Adrenal gland (tissue), 5 donors: Measurements from ENCODE around the gene SH3RF1.

ENCODE experiments used
- CTCF ChIP-seq, 6 experiments: fragments of 450-650 bp in 4 of 6; fragments of 200-600 bp in 2 of 6; sonication (generic) in 1 of 6; IDR thresholded peaks; 1 replicate in 5 of 6; 2 replicates in 1 of 6; pipeline versions ENCODE4 v1.5.1 to v1.8.0; 2016 to 2021; ENCODE audit warnings: antibody characterized with exemption in 6 of 6, mild to moderate bottlenecking in 2 of 6, moderate library complexity in 1 of 6
- POLR2A ChIP-seq, 2 donors: fragments of 450-650 bp; IDR thresholded peaks; one replicate each; pipeline ENCODE4 v1.6.1; 2017; ENCODE audit warnings: antibody characterized with exemption in 2 of 2, mild to moderate bottlenecking in 2 of 2, moderate library complexity in 1 of 2
- donor health status: DM: no; HTN: no; CAD: no.

- TF ChIP-seq CTCF (IDR thresholded peaks at IDR 0.05) (no peak), POLR2A (IDR thresholded peaks at IDR 0.05) (no peak)
Observed at GRCh38 chr4:169315530-169316343, 45.0 kb upstream of the SH3RF1 start.
